IMR-90 (cell line): Measurements from ENCODE around the gene CASP2. TPM values are rescaled to one million over a fixed set of nuclear protein-coding genes. Genes with fewer than 3 reads are reported as not detected.

ENCODE experiments used
- ATAC-seq: fragments of 200-7000 bp; cut with Tn5 transposase; 2 replicates; pipeline ENCODE4 v1.9.1; 2020; ENCODE audit warnings: low read depth, mild to moderate bottlenecking, moderate library complexity
- BruUV-seq: library from RNA; stranded (reverse); fragments of 400-500 nt; replicated peaks from 2 replicates; lab custom pipeline; 2021; lab: Mats Ljungman, UMichigan
- CTCF ChIA-PET: fragments of 300-600 bp; formaldehyde crosslinking; extraction: SDS; loops from one replicate; lab custom pipeline; 2021; ENCODE audit warnings: antibody characterized with exemption; lab: Yijun Ruan, JAX
- POLR2A ChIA-PET: fragments of 300-600 bp; sonication (Branson Sonifier 250); formaldehyde crosslinking; loops from one replicate; lab custom pipeline; 2022; ENCODE audit warnings: antibody characterized with exemption; ENCODE audit not compliant: unreplicated experiment; lab: Charles Lee
- DNase-seq: peaks from one replicate; pipeline ENCODE4 v3.0.0; 2013
- H2AFZ ChIP-seq: replicated peaks from 2 replicates; pipeline ENCODE3; 2013; ENCODE audit warnings: low read length, mild to moderate bottlenecking; ENCODE audit not compliant: poor library complexity
- H2AK5ac ChIP-seq: 2 replicates; pipeline ENCODE4 v1.6.1; 2013; ENCODE audit warnings: low read depth, low read length, inconsistent platforms
- H2AK9ac ChIP-seq: replicated peaks from 2 replicates; pipeline ENCODE3; 2013; ENCODE audit warnings: mild to moderate bottlenecking, low read depth, low read length, moderate library complexity; ENCODE audit not compliant: poor library complexity
- H2BK120ac ChIP-seq: 2 replicates; pipeline ENCODE4 v1.6.1; 2013; ENCODE audit warnings: low read depth, low read length, inconsistent platforms
- H2BK15ac ChIP-seq: 3 replicates; pipeline ENCODE4 v1.6.1; 2013; ENCODE audit warnings: low read depth, low read length, inconsistent platforms
- H2BK20ac ChIP-seq: 2 replicates; pipeline ENCODE4 v1.6.1; 2013; ENCODE audit warnings: low read depth, mild to moderate bottlenecking, inconsistent platforms, low read length, moderate library complexity
- H2BK5ac ChIP-seq: 2 replicates; pipeline ENCODE4 v1.6.1; 2013; ENCODE audit warnings: mild to moderate bottlenecking, low read depth, low read length, inconsistent platforms; ENCODE audit not compliant: poor library complexity, severe bottlenecking
- H3K14ac ChIP-seq: replicated peaks from 2 replicates; pipeline ENCODE4 v1.6.1; 2013; ENCODE audit warnings: low read depth, low read length, inconsistent platforms
- H3K18ac ChIP-seq: 2 replicates; pipeline ENCODE4 v1.6.1; 2013; ENCODE audit warnings: low read depth, low read length, control low read depth
- H3K23ac ChIP-seq: 2 replicates; pipeline ENCODE4 v1.6.1; 2013; ENCODE audit warnings: low read depth, low read length, inconsistent platforms
- H3K27ac ChIP-seq: 2 replicates; pipeline ENCODE4 v1.5.1; 2013; ENCODE audit warnings: mild to moderate bottlenecking, control low read depth, low read length; ENCODE audit not compliant: insufficient read depth
- H3K27me3 ChIP-seq: 2 replicates; pipeline ENCODE4 v1.6.1; 2013; ENCODE audit warnings: low read length; ENCODE audit not compliant: control insufficient read depth, insufficient read depth
- H3K36me3 ChIP-seq: 2 replicates; pipeline ENCODE4 v1.6.1; 2013; ENCODE audit warnings: low read length, mixed read lengths; ENCODE audit not compliant: control insufficient read depth, insufficient read depth
- H3K4ac ChIP-seq: 2 replicates; pipeline ENCODE4 v1.6.1; 2013; ENCODE audit warnings: low read depth, low read length, inconsistent platforms
- H3K4me1 ChIP-seq: 2 replicates; pipeline ENCODE4 v1.6.1; 2013; ENCODE audit warnings: low read length, mixed read lengths; ENCODE audit not compliant: control insufficient read depth, insufficient read depth
- H3K4me2 ChIP-seq: 2 replicates; pipeline ENCODE4 v1.6.1; 2013; ENCODE audit warnings: low read depth, mild to moderate bottlenecking, control low read depth, low read length, moderate library complexity
- H3K4me3 ChIP-seq: 2 replicates; pipeline ENCODE4 v1.5.1; 2013; ENCODE audit warnings: low read depth, mild to moderate bottlenecking, control low read depth, low read length, moderate library complexity; ENCODE audit not compliant: insufficient read depth
- H3K56ac ChIP-seq: 2 replicates; pipeline ENCODE4 v1.6.1; 2013; ENCODE audit warnings: low read length, inconsistent platforms; ENCODE audit not compliant: insufficient read depth; ENCODE audit errors: extremely low read depth
- H3K79me1 ChIP-seq, 2 experiments: 2 replicates each; pipeline ENCODE4 v1.6.1; 2013; ENCODE audit warnings: low read length in 2 of 2, inconsistent platforms in 1 of 2, low read depth in 1 of 2
- H3K9ac ChIP-seq: 2 replicates; pipeline ENCODE4 v1.6.1; 2013; ENCODE audit warnings: low read depth, low read length, control low read depth
- H3K9me1 ChIP-seq: 2 replicates; pipeline ENCODE4 v1.6.1; 2013; ENCODE audit warnings: low read length, inconsistent platforms; ENCODE audit not compliant: insufficient read depth
- H3K9me3 ChIP-seq: 2 replicates; pipeline ENCODE4 v1.6.1; 2013; ENCODE audit warnings: low read length; ENCODE audit not compliant: control insufficient read depth, insufficient read depth
- H4K20me1 ChIP-seq: 2 replicates; pipeline ENCODE4 v1.6.1; 2013; ENCODE audit warnings: low read length, inconsistent platforms; ENCODE audit not compliant: insufficient read depth
- H4K5ac ChIP-seq: 2 replicates; pipeline ENCODE4 v1.6.1; 2013; ENCODE audit warnings: mild to moderate bottlenecking, low read depth, low read length, control low read depth
- H4K8ac ChIP-seq, 2 experiments: 2 replicates each; pipeline ENCODE4 v1.6.1; 2013; ENCODE audit warnings: low read depth in 2 of 2, low read length in 2 of 2, control low read depth in 1 of 2, inconsistent platforms in 1 of 2
- H4K91ac ChIP-seq: 2 replicates; pipeline ENCODE4 v1.6.1; 2013; ENCODE audit warnings: low read depth, low read length, inconsistent platforms; ENCODE audit not compliant: insufficient read depth
- BHLHE40 ChIP-seq: fragments of 150-350 bp; IDR thresholded peaks from 2 replicates; pipeline ENCODE4 v1.6.1; 2016; ENCODE audit warnings: mild to moderate bottlenecking, low read depth, low read length
- ELK1 ChIP-seq: fragments of 150-350 bp; IDR thresholded peaks from 2 replicates; pipeline ENCODE4 v1.6.1; 2016; ENCODE audit warnings: low read depth, mild to moderate bottlenecking, low read length, moderate library complexity, borderline replicate concordance
- MAFK ChIP-seq: IDR thresholded peaks from 2 replicates; pipeline ENCODE4 v1.6.1; 2012; ENCODE audit warnings: low read depth, low read length, improper control_type of control experiment
- MAZ ChIP-seq: IDR thresholded peaks from 2 replicates; pipeline ENCODE4 v1.6.1; 2012; ENCODE audit warnings: low read depth, mild to moderate bottlenecking, low read length, improper control_type of control experiment, moderate library complexity, borderline replicate concordance
- WGBS, 2 experiments: methylation state at CpG; one replicate each; pipeline versions ENCODE4 v1.1.5 to v1.1.7; 2013; ENCODE audit warnings: missing lambda C conversion rate in 2 of 2; ENCODE audit not compliant: insufficient read length in 1 of 2; ENCODE audit errors: extremely low coverage in 2 of 2; 5-methylcytosine and 5-hydroxymethylcytosine counted together
- dilution Hi-C: fragments of 300-500 bp; cut with HindIII; formaldehyde crosslinking; loops from one replicate; pipeline ENCODE4 v1.14.3; 2018; ENCODE audit warnings: low sequenced_read_pairs; ENCODE audit not compliant: unreplicated experiment
- in situ Hi-C: fragments of 300-500 bp; cut with MboI; formaldehyde crosslinking; loops from 3 replicates; pipeline ENCODE4 v1.14.3; 2019; ENCODE audit warnings: low sequenced_read_pairs, inconsistent platforms, mixed read lengths
- intact Hi-C: fragments of 100-400 bp; cut with micrococcal nuclease; formaldehyde crosslinking; loops from 2 replicates; pipeline ENCODE4 v1.10.0; 2022
- polyA plus RNA-seq, 3 experiments: library from polyadenylated mRNA; depleted of rRNA; stranded (reverse); fragments of >200 nt; gene quantifications; 2 replicates each; pipeline ENCODE4 v1.2.3, GENCODE V29; 2012; ENCODE audit warnings: low replicate concordance in 1 of 3
- total RNA-seq: library from RNA; depleted of rRNA; stranded (reverse); fragments of >200 nt; gene quantifications from 2 replicates; pipeline ENCODE4 v1.2.3, GENCODE V29; 2012

The CASP2 gene
- total and polyA plus RNA-seq, 2 of the 4 experiments (the other 2 are of a cell fraction) = 15.4 to 25.6 TPM

DNA sequence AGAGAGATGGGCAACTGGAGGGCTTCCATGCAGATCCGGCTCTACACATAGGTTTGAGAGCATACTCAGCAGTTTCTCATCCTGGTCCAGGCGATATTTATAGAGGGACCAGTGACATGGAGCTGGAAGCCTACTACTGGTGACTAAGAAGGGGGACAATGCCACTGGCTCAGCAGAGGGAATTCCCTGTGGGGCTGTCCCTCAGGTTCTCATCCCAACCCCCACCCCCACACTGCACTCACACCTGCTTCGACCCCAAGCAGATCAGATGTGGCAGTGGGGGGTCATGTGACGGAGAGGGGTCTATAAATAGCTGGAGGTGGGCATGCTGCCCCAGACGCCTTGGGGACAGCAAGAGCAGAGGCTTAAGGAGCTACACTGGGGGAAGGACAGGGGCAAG lies 27.6 kb downstream of the CASP2 start, which contains the start of gene CLCN1:
CLCN1 (plus strand) TSS at position 336 of the 400 bp plus-strand sequence. CDS start 102 bp downstream, outside the sequence.
- no peak within 1 kb of the TSS for H3K4me3 ChIP-seq
- H4K20me1 ChIP-seq = no peaks in the 10 kb centered on the region
- H3K14ac ChIP-seq = no peak within 1 kb of the TSS
- H2AFZ ChIP-seq = no peak within 1 kb of the TSS
- dilution Hi-C loops = no loop called here
- no peak within 1 kb of the TSS for H2BK15ac ChIP-seq
- H3K9ac ChIP-seq = no peak within 1 kb of the TSS
- TF ChIP-seq BHLHE40 (no peak), ELK1 (no peak), MAFK (no peak), MAZ (no peak)
- no peak within 1 kb of the TSS for H4K5ac ChIP-seq
- no CpG with 5 or more reads among the region's 5 CpGs for WGBS, 2 experiments
- H3K18ac ChIP-seq = no peak within 1 kb of the TSS
- H3K27me3 ChIP-seq = peaks cover 5% of the 10 kb centered on the region
- no peaks in the 10 kb centered on the region for H3K9me3 ChIP-seq
- no peak within 1 kb of the TSS for H2AK5ac ChIP-seq
- no peak within 1 kb of the TSS for H3K23ac ChIP-seq
- H2AK9ac ChIP-seq = peak within 1 kb of the TSS; percentile 11
- no peak within 1 kb of the TSS for H2BK5ac ChIP-seq
- H2BK120ac ChIP-seq = no peak within 1 kb of the TSS
- H3K4me2 ChIP-seq = no peak within 1 kb of the TSS
- H2BK20ac ChIP-seq = no peak within 1 kb of the TSS
- H3K9me1 ChIP-seq = no peaks in the 10 kb centered on the region
- no peak within 1 kb of the TSS for H3K27ac ChIP-seq
- no peak within 1 kb of the TSS for H4K8ac ChIP-seq
- ATAC-seq (no peak), DNase-seq (no peak)
- no peaks in the 10 kb centered on the region for H3K79me1 ChIP-seq
- POLR2A ChIA-PET = no interaction called here
- H3K4ac ChIP-seq = no peak within 1 kb of the TSS
- BruUV-seq = no TSS peak
- no peak within 1 kb of the TSS for H4K91ac ChIP-seq
- H3K36me3 ChIP-seq = no peaks in the 10 kb centered on the region
- H3K56ac ChIP-seq = no peak within 1 kb of the TSS
- H3K4me1 ChIP-seq = peaks cover 6% of the 10 kb centered on the region; the same call in 1 of the 2 replicates
- CTCF ChIA-PET = interaction anchor here (1.0 kb wide), 1 partner anchor 75 kb away, joined by 3 read pairs; no protein-coding TSS in a partner anchor
- intact Hi-C loops = no loop called here
- in situ Hi-C loops = no loop called here
